ENCODE measurements around the gene BRI3. TPM values are rescaled to one million over a fixed set of nuclear protein-coding genes. Genes with fewer than 3 reads are reported as not detected.
"Not testable (repeated sequence)": the region's sequence is repeated elsewhere in the genome, so short reads cannot be mapped to it uniquely, and the experiment has no call there.

Gene BRI3
- total and polyA plus RNA-seq, 12 donors = 50.2 to 379 (median 182) TPM

GRCh38 chr7:98309566-98309965, 28.1 kb downstream of the BRI3 start:
- H3K4me1 ChIP-seq (replicated peaks in 1 of 2) = no peaks in the 10 kb centered on the region
- peaks cover 0 to 26% of the 10 kb centered on the region in 2 donors for H3K36me3 ChIP-seq (replicated peaks in 1 of 2)
- WGBS, 4 donors = 96 to 100% (median 98%) methylated on average over 4 to 8 of the region's 8 CpGs
- intact Hi-C loops (cut with DNase I) = no loop called here
- H3K27me3 ChIP-seq = no peaks in the 10 kb centered on the region
- H3K9me3 ChIP-seq (replicated peaks in 1 of 3) = no peaks in the 10 kb centered on the region
- H3K4me3 ChIP-seq = no peak overlapping the region
- TF ChIP-seq, protein P1, sequence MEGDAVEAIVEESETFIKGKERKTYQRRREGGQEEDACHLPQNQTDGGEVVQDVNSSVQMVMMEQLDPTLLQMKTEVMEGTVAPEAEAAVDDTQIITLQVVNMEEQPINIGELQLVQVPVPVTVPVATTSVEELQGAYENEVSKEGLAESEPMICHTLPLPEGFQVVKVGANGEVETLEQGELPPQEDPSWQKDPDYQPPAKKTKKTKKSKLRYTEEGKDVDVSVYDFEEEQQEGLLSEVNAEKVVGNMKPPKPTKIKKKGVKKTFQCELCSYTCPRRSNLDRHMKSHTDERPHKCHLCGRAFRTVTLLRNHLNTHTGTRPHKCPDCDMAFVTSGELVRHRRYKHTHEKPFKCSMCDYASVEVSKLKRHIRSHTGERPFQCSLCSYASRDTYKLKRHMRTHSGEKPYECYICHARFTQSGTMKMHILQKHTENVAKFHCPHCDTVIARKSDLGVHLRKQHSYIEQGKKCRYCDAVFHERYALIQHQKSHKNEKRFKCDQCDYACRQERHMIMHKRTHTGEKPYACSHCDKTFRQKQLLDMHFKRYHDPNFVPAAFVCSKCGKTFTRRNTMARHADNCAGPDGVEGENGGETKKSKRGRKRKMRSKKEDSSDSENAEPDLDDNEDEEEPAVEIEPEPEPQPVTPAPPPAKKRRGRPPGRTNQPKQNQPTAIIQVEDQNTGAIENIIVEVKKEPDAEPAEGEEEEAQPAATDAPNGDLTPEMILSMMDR (IDR thresholded peaks at IDR 0.05) = no peak
- TF ChIP-seq POLR2A (IDR thresholded peaks at IDR 0.05) = no peak
- H3K27ac ChIP-seq = no peak overlapping the region
- DNase-seq = no peak

- no peaks in the 10 kb centered on the region for H3K27me3 ChIP-seq
- no peak for TF ChIP-seq POLR2A (IDR thresholded peaks at IDR 0.05)
- TF ChIP-seq, protein P1 (IDR thresholded peaks at IDR 0.05) = no peak
- WGBS, 4 donors = 81 to 84% (median 83%) methylated on average over 7 of the region's 7 CpGs
- intact Hi-C loops (cut with DNase I) = no loop called here
- peaks cover 0 to 13% of the 10 kb centered on the region in 2 donors for H3K36me3 ChIP-seq (replicated peaks in 1 of 2)
- no peak overlapping the region for H3K27ac ChIP-seq
- no peaks in the 10 kb centered on the region for H3K4me1 ChIP-seq (replicated peaks in 1 of 2)
- no peaks in the 10 kb centered on the region for H3K9me3 ChIP-seq (replicated peaks in 1 of 3)
- no peak for DNase-seq
- no peak overlapping the region for H3K4me3 ChIP-seq
Measured at GRCh38 chr7:98312201-98312600, 30.7 kb downstream of the BRI3 start.

DNA sequence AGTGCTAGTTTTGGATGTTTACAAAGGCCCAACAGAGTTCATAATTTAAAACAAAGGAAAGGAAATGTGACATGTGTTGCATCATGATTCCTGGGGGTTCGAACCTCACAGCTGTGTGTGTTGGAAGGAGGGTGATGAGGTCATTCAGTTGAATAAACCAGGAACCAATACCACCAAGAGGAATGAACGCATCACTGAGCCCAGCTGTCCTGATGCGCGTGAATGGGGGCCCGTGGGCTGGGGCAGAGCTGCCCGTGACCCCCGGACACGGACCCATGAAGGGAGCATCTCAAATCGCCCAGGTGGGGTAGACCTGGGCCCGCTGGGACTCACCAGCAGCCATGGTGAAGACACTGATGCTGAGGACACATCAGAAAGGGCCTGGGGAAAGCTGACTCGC, 33.0 kb downstream of the BRI3 start:
- no peaks in the 10 kb centered on the region for H3K4me1 ChIP-seq (replicated peaks in 1 of 2)
- intact Hi-C loops (cut with DNase I) = no loop called here
- H3K36me3 ChIP-seq (replicated peaks in 1 of 2) = no peaks in the 10 kb centered on the region
- 90 to 96% (median 94%) methylated on average over 10 to 11 of the region's 11 CpGs for whole genome bisulfite sequencing, 4 donors
- H3K4me3 ChIP-seq = no peak overlapping the region
- DNase-seq = no peak
- no peak overlapping the region for H3K27ac ChIP-seq
- H3K27me3 ChIP-seq = no peaks in the 10 kb centered on the region
- TF ChIP-seq, protein P1 (IDR thresholded peaks at IDR 0.05) = no peak
- TF ChIP-seq POLR2A (IDR thresholded peaks at IDR 0.05) = no peak
- H3K9me3 ChIP-seq (replicated peaks in 1 of 3) = no peaks in the 10 kb centered on the region

GRCh38 chr7:98315318-98315993, 34.0 kb downstream of the BRI3 start:
- Histone ChIP-seq H3K36me3 (replicated peaks in 1 of 2) (no peaks in the 10 kb centered on the region), H3K4me1 (replicated peaks in 1 of 2) (no peaks in the 10 kb centered on the region), H3K4me3 (no peak overlapping the region), H3K9me3 (replicated peaks in 1 of 3) (no peaks in the 10 kb centered on the region), H3K27ac (no peak overlapping the region), H3K27me3 (no peaks in the 10 kb centered on the region)
- WGBS, 4 donors = 77 to 89% (median 81%) methylated on average over 13 of the region's 13 CpGs
- intact Hi-C loops (cut with DNase I) = no loop called here
- TF ChIP-seq, protein P1 (IDR thresholded peaks at IDR 0.05) = no peak
- TF ChIP-seq POLR2A (IDR thresholded peaks at IDR 0.05) = no peak
- DNase-seq = no peak

GRCh38 chr7:98315994-98316527, 34.6 kb downstream of the BRI3 start:
- H3K27ac ChIP-seq; intact Hi-C loops (cut with DNase I); H3K27me3 ChIP-seq; H3K4me3 ChIP-seq; H3K36me3 ChIP-seq (replicated peaks in 1 of 2); H3K4me1 ChIP-seq (replicated peaks in 1 of 2); DNase-seq; H3K9me3 ChIP-seq (replicated peaks in 1 of 3): not testable (repeated sequence)
- 95 to 98% (median 96%) methylated on average over 4 of the region's 4 CpGs for WGBS, 4 donors
